A673 (cell line): ENCODE results near the gene TLE6.

Source experiments
- CTCF ChIP-seq: fragments of 300-800, 200-600 bp; sonication (generic); conservative IDR thresholded peaks from 2 replicates; pipeline ENCODE4 v1.5.1; 2017; ENCODE audit warnings: low read depth, mild to moderate bottlenecking, antibody characterized with exemption, low read length, moderate library complexity, mixed read lengths
- EZH2 ChIP-seq: fragments of 200-600 bp; sonication (generic); IDR thresholded peaks from 2 replicates; pipeline ENCODE4 v1.6.1; 2017; ENCODE audit warnings: borderline replicate concordance, low read depth, mild to moderate bottlenecking, mixed read lengths, antibody characterized with exemption, low read length; ENCODE audit not compliant: poor library complexity, severe bottlenecking

- TF ChIP-seq CTCF (no peak), EZH2 (no peak)
Measured at GRCh38 chr19:2992958-2993357, 15.6 kb downstream of the TLE6 start.
